Loucy (cell line): ENCODE measurements around the gene COL24A1.

Experiments used
- H2AFZ ChIP-seq: fragments of 200-600 bp; sonication (generic); 2 replicates; pipeline ENCODE4 v1.6.0; 2016; ENCODE audit warnings: antibody characterized with exemption, mild to moderate bottlenecking, low read length, moderate library complexity
- H3F3A ChIP-seq: fragments of 200-600 bp; 2 replicates; pipeline ENCODE4 v1.6.0; 2016; ENCODE audit warnings: antibody characterized with exemption, low read depth, mild to moderate bottlenecking
- H3K27me3 ChIP-seq: fragments of 200-600 bp; sonication (generic); 2 replicates; pipeline ENCODE4 v1.6.1; 2014; ENCODE audit warnings: low read length, mild to moderate bottlenecking; ENCODE audit not compliant: insufficient read depth, poor library complexity, severe bottlenecking
- H3K36me3 ChIP-seq: fragments of 200-600 bp; sonication (generic); 2 replicates; pipeline ENCODE4 v1.6.1; 2016; ENCODE audit warnings: low read length; ENCODE audit not compliant: insufficient read depth
- H3K4me1 ChIP-seq: fragments of 200-600 bp; sonication (generic); 2 replicates; pipeline ENCODE4 v1.5.1; 2014; ENCODE audit warnings: low read length, mild to moderate bottlenecking; ENCODE audit not compliant: insufficient read depth, poor library complexity, severe bottlenecking
- H3K4me2 ChIP-seq: fragments of 200-600 bp; sonication (generic); 2 replicates; pipeline ENCODE4 v1.6.0; 2014; ENCODE audit warnings: antibody characterized with exemption, low read length, low read depth, mild to moderate bottlenecking; ENCODE audit not compliant: poor library complexity, severe bottlenecking
- H3K4me3 ChIP-seq: fragments of 200-600 bp; sonication (generic); 2 replicates; pipeline ENCODE4 v1.5.1; 2014; ENCODE audit warnings: low read length, mild to moderate bottlenecking, mixed read lengths; ENCODE audit not compliant: poor library complexity, severe bottlenecking
- H3K79me2 ChIP-seq: fragments of 200-600 bp; sonication (generic); 2 replicates; pipeline ENCODE4 v1.6.1; 2014; ENCODE audit warnings: low read length; ENCODE audit not compliant: insufficient read depth
- H3K9ac ChIP-seq: fragments of 200-600 bp; sonication (generic); 2 replicates; pipeline ENCODE4 v1.6.0; 2014; ENCODE audit warnings: mild to moderate bottlenecking, low read depth, low read length, moderate library complexity; ENCODE audit not compliant: poor library complexity, severe bottlenecking
- H3K9me2 ChIP-seq: fragments of 200-600 bp; sonication (generic); replicated peaks from 2 replicates; pipeline ENCODE4 v1.6.1; 2016; ENCODE audit warnings: low read depth, low read length, mixed read lengths
- H3K9me3 ChIP-seq: fragments of 200-600 bp; sonication (generic); 2 replicates; pipeline ENCODE4 v1.6.1; 2014; ENCODE audit warnings: mild to moderate bottlenecking, antibody characterized with exemption, low read length, low read depth; ENCODE audit not compliant: insufficient read depth
- H4K20me1 ChIP-seq: fragments of 200-600 bp; sonication (generic); 2 replicates; pipeline ENCODE4 v1.6.0; 2014; ENCODE audit warnings: antibody characterized with exemption, low read length, mild to moderate bottlenecking; ENCODE audit not compliant: insufficient read depth, poor library complexity, severe bottlenecking
- EZH2phosphoT487 ChIP-seq: fragments of 200-600 bp; IDR thresholded peaks from 2 replicates; pipeline ENCODE4 v1.6.1; 2018; ENCODE audit warnings: antibody characterized with exemption, mild to moderate bottlenecking, moderate library complexity, borderline replicate concordance
- TF ChIP-seq, protein P1 (sequence below): fragments of 200-600 bp; sonication (generic); conservative IDR thresholded peaks from 2 replicates; pipeline ENCODE4 v1.5.1; 2014; ENCODE audit warnings: mild to moderate bottlenecking, antibody characterized with exemption, low read length

Gene COL24A1

DNA sequence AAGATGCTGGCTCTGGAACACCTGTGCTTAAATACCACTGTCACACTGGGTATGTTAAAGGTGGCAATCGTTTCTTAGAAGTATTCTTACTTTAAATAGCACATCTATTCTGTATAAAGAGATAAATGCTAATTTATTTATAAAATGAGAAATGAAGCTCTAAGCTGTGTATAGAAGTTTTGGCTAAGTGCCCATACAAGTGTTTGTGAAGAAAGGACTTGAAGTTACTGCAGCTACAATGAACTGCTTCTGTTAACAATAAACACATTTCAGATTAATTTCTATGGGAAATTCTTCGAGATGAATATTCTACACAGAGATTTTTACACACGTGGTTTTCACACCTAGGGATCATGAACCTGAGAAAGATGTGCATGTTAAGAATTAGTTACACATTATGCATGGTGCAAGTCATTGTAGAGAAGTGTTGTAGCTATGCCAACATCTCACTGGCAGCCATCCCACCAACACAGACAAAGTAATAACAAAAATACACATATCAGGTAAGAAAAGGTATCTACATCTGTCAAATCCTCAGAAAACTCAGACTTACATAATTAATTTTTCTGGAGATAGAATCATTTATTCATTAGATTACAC, 16.2 kb downstream of the COL24A1 start:
- TF ChIP-seq, protein P1, sequence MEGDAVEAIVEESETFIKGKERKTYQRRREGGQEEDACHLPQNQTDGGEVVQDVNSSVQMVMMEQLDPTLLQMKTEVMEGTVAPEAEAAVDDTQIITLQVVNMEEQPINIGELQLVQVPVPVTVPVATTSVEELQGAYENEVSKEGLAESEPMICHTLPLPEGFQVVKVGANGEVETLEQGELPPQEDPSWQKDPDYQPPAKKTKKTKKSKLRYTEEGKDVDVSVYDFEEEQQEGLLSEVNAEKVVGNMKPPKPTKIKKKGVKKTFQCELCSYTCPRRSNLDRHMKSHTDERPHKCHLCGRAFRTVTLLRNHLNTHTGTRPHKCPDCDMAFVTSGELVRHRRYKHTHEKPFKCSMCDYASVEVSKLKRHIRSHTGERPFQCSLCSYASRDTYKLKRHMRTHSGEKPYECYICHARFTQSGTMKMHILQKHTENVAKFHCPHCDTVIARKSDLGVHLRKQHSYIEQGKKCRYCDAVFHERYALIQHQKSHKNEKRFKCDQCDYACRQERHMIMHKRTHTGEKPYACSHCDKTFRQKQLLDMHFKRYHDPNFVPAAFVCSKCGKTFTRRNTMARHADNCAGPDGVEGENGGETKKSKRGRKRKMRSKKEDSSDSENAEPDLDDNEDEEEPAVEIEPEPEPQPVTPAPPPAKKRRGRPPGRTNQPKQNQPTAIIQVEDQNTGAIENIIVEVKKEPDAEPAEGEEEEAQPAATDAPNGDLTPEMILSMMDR = no peak
- no peak for TF ChIP-seq EZH2phosphoT487

DNA sequence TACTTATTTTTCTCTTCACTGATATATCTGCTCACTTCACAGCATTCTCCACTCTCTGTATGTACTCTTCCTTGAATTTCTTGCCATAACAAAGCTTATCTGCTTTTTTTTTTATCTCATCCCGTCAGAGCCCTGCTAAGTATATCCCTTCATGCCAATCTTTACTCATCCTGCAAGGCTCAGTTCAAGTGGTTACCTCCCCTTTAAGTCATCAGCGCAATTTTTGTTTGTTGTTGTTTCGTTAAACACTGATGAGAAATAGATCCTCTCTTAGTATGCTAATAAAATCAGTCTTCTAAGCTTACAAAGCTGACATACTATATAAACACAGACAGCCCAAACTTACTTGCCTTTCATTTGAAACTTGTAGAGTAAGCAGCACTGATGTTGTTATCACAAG, 17.8 kb downstream of the COL24A1 start:
- TF ChIP-seq EZH2phosphoT487 = no peak
- TF ChIP-seq, protein P1 = no peak
- Histone ChIP-seq H3K4me2 (no peak overlapping the region), H3K9me3 (no peaks in the 10 kb centered on the region), H3K4me1 (peaks cover 6% of the 10 kb centered on the region), H3F3A (no peaks in the 10 kb centered on the region), H3K9ac (no peak overlapping the region), H4K20me1 (no peaks in the 10 kb centered on the region), H3K79me2 (no peaks in the 10 kb centered on the region), H3K36me3 (no peaks in the 10 kb centered on the region), H3K9me2 (no peaks in the 10 kb centered on the region), H3K4me3 (no peak overlapping the region), H2AFZ (no peak overlapping the region), H3K27me3 (no peaks in the 10 kb centered on the region)

More for the DNA sequence above, 16.2 kb downstream of the COL24A1 start:
- H3K36me3 ChIP-seq = no peaks in the 10 kb centered on the region
- no peaks in the 10 kb centered on the region for H3K9me3 ChIP-seq
- H3K79me2 ChIP-seq = no peaks in the 10 kb centered on the region
- no peak overlapping the region for H2AFZ ChIP-seq
- H3F3A ChIP-seq = no peaks in the 10 kb centered on the region
- H4K20me1 ChIP-seq = no peaks in the 10 kb centered on the region
- H3K4me3 ChIP-seq = no peak overlapping the region
- peaks cover 6% of the 10 kb centered on the region for H3K4me1 ChIP-seq
- no peaks in the 10 kb centered on the region for H3K9me2 ChIP-seq
- H3K27me3 ChIP-seq = no peaks in the 10 kb centered on the region
- no peak overlapping the region for H3K4me2 ChIP-seq
- no peak overlapping the region for H3K9ac ChIP-seq

DNA sequence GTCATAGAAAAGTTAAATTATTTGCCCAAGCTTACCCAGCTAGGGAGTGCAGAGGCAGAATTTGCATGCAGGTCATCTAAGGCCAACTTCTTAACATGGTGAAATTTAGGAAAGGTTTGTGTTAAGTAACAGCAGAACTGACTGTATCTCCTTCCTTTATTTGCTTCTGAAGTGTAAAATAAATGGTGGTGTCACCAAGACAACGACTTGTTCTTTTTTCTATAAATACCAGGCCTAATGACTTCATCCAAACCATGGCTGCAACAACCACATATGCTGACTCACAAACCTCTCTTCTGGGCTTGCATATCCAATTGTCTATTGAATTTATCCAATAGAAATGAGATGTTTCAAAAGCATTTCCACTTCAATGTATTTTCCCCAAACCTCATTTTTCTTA, 19.1 kb downstream of the COL24A1 start:
- H3K4me3 ChIP-seq = no peak overlapping the region
- H3F3A ChIP-seq = no peaks in the 10 kb centered on the region
- H3K36me3 ChIP-seq = no peaks in the 10 kb centered on the region
- H3K79me2 ChIP-seq = no peaks in the 10 kb centered on the region
- no peaks in the 10 kb centered on the region for H4K20me1 ChIP-seq
- H3K27me3 ChIP-seq = no peaks in the 10 kb centered on the region
- H3K9ac ChIP-seq = no peak overlapping the region
- no peak overlapping the region for H3K4me2 ChIP-seq
- H3K9me2 ChIP-seq = no peaks in the 10 kb centered on the region
- 0 out of 2 replicates have a peak overlapping the region, but pooled peaks have one; percentile 0 for H2AFZ ChIP-seq
- peaks cover 6% of the 10 kb centered on the region for H3K4me1 ChIP-seq
- TF ChIP-seq, protein P1 = no peak
- TF ChIP-seq EZH2phosphoT487 = no peak
- H3K9me3 ChIP-seq = no peaks in the 10 kb centered on the region
